ENCODE results near the gene ALDH1L2.

The ALDH1L2 gene

GRCh38 chr12:105036937-105037649, 47.2 kb downstream of the ALDH1L2 start:
- H3K4me3 ChIP-seq (ENCODE audit: low read depth, low read length), result no peak overlapping the region
- TF ChIP-seq CTCF (IDR thresholded peaks at IDR 0.05; ENCODE audit: borderline replicate concordance, insufficient read depth, low read depth, low read length), result no peak

GRCh38 chr12:105033851-105034250, 50.4 kb downstream of the ALDH1L2 start:
- TF ChIP-seq CTCF (IDR thresholded peaks at IDR 0.05; ENCODE audit: borderline replicate concordance, insufficient read depth, low read depth, low read length), result no peak
- H3K4me3 ChIP-seq (ENCODE audit: low read depth, low read length), result no peak overlapping the region

GRCh38 chr12:105032703-105033357, 51.4 kb downstream of the ALDH1L2 start:
- no peak for TF ChIP-seq CTCF (IDR thresholded peaks at IDR 0.05; ENCODE audit: borderline replicate concordance, insufficient read depth, low read depth, low read length)

GRCh38 chr12:105030820-105031807, 53.1 kb downstream of the ALDH1L2 start:
- H3K4me3 ChIP-seq (ENCODE audit: low read depth, low read length), result no peak overlapping the region
- TF ChIP-seq CTCF (IDR thresholded peaks at IDR 0.05; ENCODE audit: borderline replicate concordance, insufficient read depth, low read depth, low read length), result no peak

More at GRCh38 chr12:105032703-105033357, 51.4 kb downstream of the ALDH1L2 start:
- no peak overlapping the region for H3K4me3 ChIP-seq (ENCODE audit: low read depth, low read length)

- no peak for TF ChIP-seq CTCF (IDR thresholded peaks at IDR 0.05; ENCODE audit: borderline replicate concordance, insufficient read depth, low read depth, low read length)
- H3K4me3 ChIP-seq (ENCODE audit: low read depth, low read length), result no peak overlapping the region
Observed at GRCh38 chr12:105026411-105026810, 57.8 kb downstream of the ALDH1L2 start.

- H3K4me3 ChIP-seq (ENCODE audit: low read depth, low read length), result no peak overlapping the region
- TF ChIP-seq CTCF (IDR thresholded peaks at IDR 0.05; ENCODE audit: borderline replicate concordance, insufficient read depth, low read depth, low read length), result no peak
Observed at GRCh38 chr12:105025890-105026289, 58.4 kb downstream of the ALDH1L2 start.
